MM.1S (cell line): Measurements from ENCODE around the gene AMY1A.
"Not testable (repeated sequence)": the region's sequence is repeated elsewhere in the genome, so short reads cannot be mapped to it uniquely, and the experiment has no call there.

Experiments used
- DNase-seq: peaks from one replicate; pipeline ENCODE4 v3.0.0-alpha.2; 2015
- H2AFZ ChIP-seq: fragments of 300-600 bp; sonication (generic); 2 replicates; pipeline ENCODE4 v1.6.0; 2016; ENCODE audit warnings: antibody characterized with exemption, low read length
- H3F3A ChIP-seq: fragments of 300-600 bp; sonication (generic); 2 replicates; pipeline ENCODE4 v1.6.1; 2016; ENCODE audit warnings: mild to moderate bottlenecking, antibody characterized with exemption, low read length, moderate library complexity, mixed read lengths; ENCODE audit not compliant: insufficient read depth
- H3K27ac ChIP-seq: fragments of 300-600 bp; sonication (generic); 2 replicates; pipeline ENCODE4 v1.5.1; 2016; ENCODE audit warnings: mild to moderate bottlenecking, low read length
- H3K27me3 ChIP-seq: fragments of 300-600 bp; sonication (generic); replicated peaks from 2 replicates; pipeline ENCODE4 v1.6.0; 2016; ENCODE audit warnings: low read length; ENCODE audit not compliant: insufficient read depth
- H3K36me3 ChIP-seq: fragments of 300-600 bp; sonication (generic); replicated peaks from 2 replicates; pipeline ENCODE4 v1.6.1; 2016; ENCODE audit warnings: mild to moderate bottlenecking, low read length, mixed read lengths; ENCODE audit not compliant: insufficient read depth
- H3K4me1 ChIP-seq: fragments of 300-600 bp; sonication (generic); 2 replicates; pipeline ENCODE4 v1.6.1; 2016; ENCODE audit warnings: low read length, mixed read lengths
- H3K4me2 ChIP-seq: fragments of 300-600 bp; sonication (generic); 2 replicates; pipeline ENCODE4 v1.6.0; 2016; ENCODE audit warnings: low read depth, low read length
- H3K4me3 ChIP-seq: fragments of 300-600 bp; sonication (generic); 2 replicates; pipeline ENCODE4 v1.5.1; 2016; ENCODE audit warnings: low read length, mixed read lengths
- H3K79me2 ChIP-seq: fragments of 300-600 bp; sonication (generic); 2 replicates; pipeline ENCODE4 v1.6.1; 2016; ENCODE audit warnings: mixed run types, low read length, mixed read lengths
- H3K9ac ChIP-seq: fragments of 300-600 bp; sonication (generic); 2 replicates; pipeline ENCODE4 v1.6.1; 2016; ENCODE audit warnings: low read length, mixed read lengths
- H3K9me2 ChIP-seq: fragments of 300-600 bp; sonication (generic); replicated peaks from 2 replicates; pipeline ENCODE4 v1.6.1; 2016; ENCODE audit warnings: mild to moderate bottlenecking, low read length, mixed read lengths; ENCODE audit not compliant: insufficient read depth
- H3K9me3 ChIP-seq: fragments of 300-600 bp; sonication (generic); replicated peaks from 2 replicates; pipeline ENCODE4 v1.6.1; 2016; ENCODE audit warnings: mild to moderate bottlenecking, low read length, mixed read lengths; ENCODE audit not compliant: insufficient read depth
- H4K20me1 ChIP-seq: fragments of 300-600 bp; sonication (generic); 2 replicates; pipeline ENCODE4 v1.6.1; 2016; ENCODE audit warnings: mild to moderate bottlenecking, low read length, moderate library complexity, mixed read lengths; ENCODE audit not compliant: insufficient read depth

AMY1A gene

GRCh38 chr1:103650889-103651288, 4.7 kb upstream of the AMY1A start:
- H3K4me2 ChIP-seq, H3K27ac ChIP-seq, H2AFZ ChIP-seq, H3K4me3 ChIP-seq, H3F3A ChIP-seq, H3K9ac ChIP-seq, H3K9me3 ChIP-seq, H3K9me2 ChIP-seq, H3K79me2 ChIP-seq, H3K36me3 ChIP-seq, H3K4me1 ChIP-seq, H3K27me3 ChIP-seq, H4K20me1 ChIP-seq, DNase-seq: not testable (repeated sequence)

GRCh38 chr1:103654133-103654532, 1.4 kb upstream of the AMY1A start:
- H3K4me3 ChIP-seq, H3K4me2 ChIP-seq: not testable (repeated sequence)

GRCh38 chr1:103676335-103676734, 20.8 kb downstream of the AMY1A start:
- H4K20me1 ChIP-seq, H3K27ac ChIP-seq, H3K79me2 ChIP-seq: not testable (repeated sequence)

More at GRCh38 chr1:103654133-103654532, 1.4 kb upstream of the AMY1A start:
- H3K9me3 ChIP-seq, H3K9ac ChIP-seq, H3K27ac ChIP-seq, H3K36me3 ChIP-seq, H3K4me1 ChIP-seq, H3K9me2 ChIP-seq, H2AFZ ChIP-seq, H3K79me2 ChIP-seq, H3K27me3 ChIP-seq, H3F3A ChIP-seq, H4K20me1 ChIP-seq, DNase-seq: not testable (repeated sequence)

GRCh38 chr1:103696110-103696509, 40.5 kb downstream of the AMY1A start, which contains the start of gene AMY1B:
Gene AMY1B, minus strand, starts transcription at chr1:103696210. Its CDS starts 571 bp downstream, at chr1:103695639.
- H4K20me1 ChIP-seq, H3K9ac ChIP-seq, H3K36me3 ChIP-seq, H3K4me3 ChIP-seq, H3F3A ChIP-seq, H2AFZ ChIP-seq, H3K79me2 ChIP-seq, H3K27me3 ChIP-seq, H3K9me3 ChIP-seq, H3K4me2 ChIP-seq, H3K4me1 ChIP-seq, H3K27ac ChIP-seq, DNase-seq, H3K9me2 ChIP-seq: not testable (repeated sequence)

More at GRCh38 chr1:103676335-103676734, 20.8 kb downstream of the AMY1A start:
- H3K36me3 ChIP-seq, H3K4me2 ChIP-seq, H3K27me3 ChIP-seq, H3K9me2 ChIP-seq, H3K9ac ChIP-seq, H3K9me3 ChIP-seq, H2AFZ ChIP-seq, H3K4me1 ChIP-seq, DNase-seq, H3K4me3 ChIP-seq, H3F3A ChIP-seq: not testable (repeated sequence)

GRCh38 chr1:103697430-103697829, 41.9 kb downstream of the AMY1A start:
- H3K79me2 ChIP-seq, H3K9me2 ChIP-seq, H3K4me1 ChIP-seq, H3K27me3 ChIP-seq, H3K4me2 ChIP-seq, H2AFZ ChIP-seq, H3K9ac ChIP-seq, DNase-seq, H4K20me1 ChIP-seq, H3K9me3 ChIP-seq, H3F3A ChIP-seq, H3K4me3 ChIP-seq, H3K27ac ChIP-seq, H3K36me3 ChIP-seq: not testable (repeated sequence)

- H4K20me1 ChIP-seq, H3K9ac ChIP-seq, H2AFZ ChIP-seq, H3K79me2 ChIP-seq, H3K9me3 ChIP-seq, H3K4me2 ChIP-seq, H3K9me2 ChIP-seq, H3K36me3 ChIP-seq, H3K27ac ChIP-seq, H3K4me3 ChIP-seq, H3F3A ChIP-seq, DNase-seq, H3K27me3 ChIP-seq, H3K4me1 ChIP-seq: not testable (repeated sequence)
Measured at GRCh38 chr1:103700669-103701068, 45.1 kb downstream of the AMY1A start.

GRCh38 chr1:103701256-103701655, 45.7 kb downstream of the AMY1A start:
- not testable (repeated sequence) for H2AFZ ChIP-seq, H3K9ac ChIP-seq, H3F3A ChIP-seq, H4K20me1 ChIP-seq, H3K9me2 ChIP-seq, H3K4me2 ChIP-seq, H3K9me3 ChIP-seq, H3K27ac ChIP-seq, H3K79me2 ChIP-seq, DNase-seq, H3K4me1 ChIP-seq, H3K4me3 ChIP-seq, H3K27me3 ChIP-seq, H3K36me3 ChIP-seq

GRCh38 chr1:103707670-103708069, 52.1 kb downstream of the AMY1A start:
- not testable (repeated sequence) for DNase-seq, H3F3A ChIP-seq, H3K9me3 ChIP-seq, H3K36me3 ChIP-seq, H3K9me2 ChIP-seq, H3K9ac ChIP-seq, H3K27ac ChIP-seq, H2AFZ ChIP-seq, H4K20me1 ChIP-seq, H3K79me2 ChIP-seq, H3K27me3 ChIP-seq, H3K4me3 ChIP-seq, H3K4me1 ChIP-seq, H3K4me2 ChIP-seq
